Spinal cord (tissue), 10 donors: ENCODE measurements around the gene CSNK1G2. TPM values are rescaled to one million over a fixed set of nuclear protein-coding genes. Genes with fewer than 3 reads are reported as not detected.
A peak's percentile ranks its signal among the peaks of the same experiment; 100 is the strongest.

Experiments
- DNase-seq, 6 donors: peaks; one replicate each; pipeline versions ENCODE4 v3.0.0 to v3.0.0-alpha.2; 2013 to 2015; ENCODE audit warnings: low spot score in 6 of 6, low read depth in 4 of 6
- H3K27ac ChIP-seq: one replicate; pipeline ENCODE4 v1.5.1; 2013; ENCODE audit warnings: low read depth, low read length, control low read depth
- H3K27me3 ChIP-seq: one replicate; pipeline ENCODE4 v1.6.1; 2013; ENCODE audit warnings: low read length; ENCODE audit not compliant: control insufficient read depth, insufficient read depth
- H3K36me3 ChIP-seq: one replicate; pipeline ENCODE4 v1.6.1; 2013; ENCODE audit warnings: low read length; ENCODE audit not compliant: control insufficient read depth, insufficient read depth
- H3K4me1 ChIP-seq: one replicate; pipeline ENCODE4 v1.6.1; 2013; ENCODE audit warnings: low read length; ENCODE audit not compliant: control insufficient read depth, insufficient read depth
- H3K4me3 ChIP-seq: one replicate; pipeline ENCODE4 v1.5.1; 2013; ENCODE audit warnings: low read depth, low read length, control low read depth
- H3K9me3 ChIP-seq: one replicate; pipeline ENCODE4 v1.6.1; 2013; ENCODE audit warnings: low read length; ENCODE audit not compliant: control insufficient read depth, insufficient read depth
- WGBS: methylation state at CpG from one replicate; pipeline ENCODE4 v1.1.5; 2013; ENCODE audit warnings: missing lambda C conversion rate; ENCODE audit not compliant: insufficient coverage; 5-methylcytosine and 5-hydroxymethylcytosine counted together
- polyA plus RNA-seq, 2 donors: library from polyadenylated mRNA; unstranded; fragments of 120-200 nt; gene quantifications; one replicate each; pipeline ENCODE4 v1.2.1, GENCODE V29; 2013; ENCODE audit not compliant: insufficient read length in 2 of 2
- total RNA-seq, 2 donors: library from RNA; depleted of rRNA in 1 of 2; stranded (reverse); fragments of 120-200 nt in 1 of 2; fragments of >200 nt in 1 of 2; gene quantifications; one replicate each; pipeline versions ENCODE4 v1.2.3 to v1.2.4, GENCODE V29; 2013 to 2014
- donor health status: healthy.

CSNK1G2 gene
- total and polyA plus RNA-seq, 4 donors, result 27.8 to 65.6 (median 53.9) TPM

DNA sequence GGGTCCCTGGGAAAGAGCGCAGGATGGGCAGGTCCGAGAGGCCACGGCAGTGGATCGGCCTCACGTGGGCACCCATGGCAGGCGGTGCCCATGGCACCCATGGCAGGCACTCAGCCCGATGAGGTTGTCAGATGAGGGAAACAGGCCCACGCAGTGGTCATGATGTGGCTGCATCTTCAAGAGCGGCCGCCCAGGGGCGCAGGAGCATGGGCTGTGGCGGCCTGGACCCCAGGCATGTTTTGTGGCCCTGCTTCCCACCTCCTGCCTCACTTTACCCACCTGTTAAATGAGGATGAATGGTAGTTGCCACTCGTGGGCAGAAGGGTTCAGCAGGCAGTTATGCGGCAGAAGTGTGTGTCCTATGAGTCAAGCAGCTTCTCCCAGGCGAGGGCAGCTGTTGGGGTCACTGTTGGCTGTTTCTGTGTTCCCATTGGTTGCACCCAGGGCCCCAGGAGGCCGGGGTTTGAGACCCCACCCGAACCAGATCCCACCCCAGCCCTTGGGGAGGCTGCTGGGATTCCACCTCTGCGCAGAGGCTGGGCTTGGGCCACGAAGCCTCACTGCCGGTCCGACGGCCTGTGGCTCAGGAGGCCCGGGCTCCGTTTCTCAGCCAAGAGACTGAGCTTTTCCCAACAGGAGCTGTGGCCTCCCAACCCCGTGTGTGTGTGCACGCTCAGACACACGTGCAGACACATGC, 30.0 kb downstream of the CSNK1G2 start:
- Histone ChIP-seq H3K4me1 (peaks cover 18% of the 10 kb centered on the region), H3K36me3 (peaks cover 64% of the 10 kb centered on the region), H3K27me3 (no peaks in the 10 kb centered on the region), H3K27ac (no peak overlapping the region), H3K9me3 (no peaks in the 10 kb centered on the region), H3K4me3 (no peak overlapping the region)
- DNase-seq, result no peak
- WGBS, result 97% methylated on average over 22 of the region's 27 CpGs

GRCh38 chr19:1974381-1975161, 33.6 kb downstream of the CSNK1G2 start:
- no peak overlapping the region for H3K27ac ChIP-seq
- WGBS, result 95% methylated on average over 26 of the region's 28 CpGs

DNA sequence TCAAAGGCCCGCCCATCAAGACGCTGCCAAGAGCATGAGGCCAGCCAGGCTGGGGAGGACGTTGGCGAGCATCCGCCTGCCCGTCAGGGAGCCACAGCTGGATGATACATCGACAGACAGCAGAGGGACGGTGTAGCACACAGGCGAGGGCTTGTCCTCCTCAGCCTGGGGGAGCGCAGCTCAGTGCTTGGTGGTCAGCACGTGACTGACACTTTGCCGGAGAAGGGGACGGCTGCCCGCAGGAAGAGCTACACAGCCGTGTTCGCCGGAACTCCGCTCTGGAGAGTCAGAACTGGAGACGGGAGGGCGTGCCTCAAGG, 34.1 kb downstream of the CSNK1G2 start:
- H3K27me3 ChIP-seq, result no peaks in the 10 kb centered on the region
- 69% methylated on average over 20 of the region's 20 CpGs for WGBS
- peak in 1 of 6 donors; percentile 64 for DNase-seq
- H3K9me3 ChIP-seq, result no peaks in the 10 kb centered on the region
- peak overlapping the region; percentile 25 for H3K27ac ChIP-seq
- H3K36me3 ChIP-seq, result peaks cover 81% of the 10 kb centered on the region
- H3K4me3 ChIP-seq, result no peak overlapping the region
- H3K4me1 ChIP-seq, result peaks cover 6% of the 10 kb centered on the region

More at GRCh38 chr19:1974381-1975161, 33.6 kb downstream of the CSNK1G2 start:
- no peak for DNase-seq
- Histone ChIP-seq H3K4me1 (peaks cover 6% of the 10 kb centered on the region), H3K9me3 (no peaks in the 10 kb centered on the region), H3K4me3 (no peak overlapping the region), H3K27me3 (no peaks in the 10 kb centered on the region), H3K36me3 (peaks cover 81% of the 10 kb centered on the region)

DNA sequence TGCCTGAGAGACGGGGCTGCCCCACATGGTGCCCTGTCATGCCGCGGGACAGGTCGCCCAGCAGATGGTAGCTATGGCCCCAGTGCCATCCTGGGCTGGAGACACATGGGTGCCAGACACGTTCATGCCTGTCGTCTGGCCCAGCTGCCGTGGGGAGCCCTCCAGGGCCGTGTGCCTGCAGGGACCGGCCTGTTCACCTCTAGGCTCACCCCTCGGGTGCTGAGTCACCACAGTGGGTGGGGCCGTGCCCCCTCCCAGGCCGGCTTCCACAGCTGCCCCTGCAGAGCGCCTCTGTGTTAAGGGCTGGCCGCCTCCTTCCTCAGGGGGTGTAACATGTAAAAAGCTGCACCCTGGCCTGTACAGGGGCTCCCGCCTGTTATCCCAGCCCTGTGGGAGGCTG, 36.1 kb downstream of the CSNK1G2 start:
- H3K4me1 ChIP-seq, result peaks cover 6% of the 10 kb centered on the region
- no peak for DNase-seq
- 92% methylated on average over 15 of the region's 15 CpGs for WGBS
- H3K36me3 ChIP-seq, result peaks cover 83% of the 10 kb centered on the region
- no peak overlapping the region for H3K27ac ChIP-seq
- no peak overlapping the region for H3K4me3 ChIP-seq
- H3K27me3 ChIP-seq, result no peaks in the 10 kb centered on the region
- no peaks in the 10 kb centered on the region for H3K9me3 ChIP-seq

- H3K36me3 ChIP-seq, result peaks cover 92% of the 10 kb centered on the region
Measured at GRCh38 chr19:1978346-1978894, 37.4 kb downstream of the CSNK1G2 start.

GRCh38 chr19:1979017-1979416, 38.0 kb downstream of the CSNK1G2 start:
- Histone ChIP-seq H3K4me3 (no peak overlapping the region), H3K27ac (no peak overlapping the region), H3K27me3 (no peaks in the 10 kb centered on the region), H3K4me1 (peaks cover 6% of the 10 kb centered on the region), H3K36me3 (peaks cover 96% of the 10 kb centered on the region), H3K9me3 (no peaks in the 10 kb centered on the region)
- WGBS, result 97% methylated on average over 27 of the region's 43 CpGs
- no peak for DNase-seq

More at GRCh38 chr19:1978346-1978894, 37.4 kb downstream of the CSNK1G2 start:
- no peak for DNase-seq
- no peak overlapping the region for H3K4me3 ChIP-seq
- peaks cover 6% of the 10 kb centered on the region for H3K4me1 ChIP-seq
- WGBS, result 97% methylated on average over 49 of the region's 51 CpGs
- no peaks in the 10 kb centered on the region for H3K27me3 ChIP-seq
- no peak overlapping the region for H3K27ac ChIP-seq
- no peaks in the 10 kb centered on the region for H3K9me3 ChIP-seq

DNA sequence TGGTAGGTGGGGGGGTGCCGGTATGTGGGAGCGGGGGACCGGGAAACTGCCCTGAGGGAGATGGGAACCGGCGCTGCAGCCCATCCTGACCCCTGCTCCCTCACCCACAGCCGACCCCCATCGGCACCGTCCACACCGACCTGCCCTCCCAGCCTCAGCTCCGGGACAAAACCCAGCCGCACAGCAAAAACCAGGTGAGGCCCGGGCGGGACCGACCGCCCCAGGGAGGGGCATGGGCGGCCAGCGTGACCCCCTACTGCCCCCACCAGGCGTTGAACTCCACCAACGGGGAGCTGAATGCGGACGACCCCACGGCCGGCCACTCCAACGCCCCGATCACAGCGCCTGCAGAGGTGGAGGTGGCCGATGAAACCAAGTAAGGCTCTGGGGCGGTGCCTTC, 38.7 kb downstream of the CSNK1G2 start:
- Histone ChIP-seq H3K36me3 (peaks cover 96% of the 10 kb centered on the region), H3K27ac (no peak overlapping the region)

DNA sequence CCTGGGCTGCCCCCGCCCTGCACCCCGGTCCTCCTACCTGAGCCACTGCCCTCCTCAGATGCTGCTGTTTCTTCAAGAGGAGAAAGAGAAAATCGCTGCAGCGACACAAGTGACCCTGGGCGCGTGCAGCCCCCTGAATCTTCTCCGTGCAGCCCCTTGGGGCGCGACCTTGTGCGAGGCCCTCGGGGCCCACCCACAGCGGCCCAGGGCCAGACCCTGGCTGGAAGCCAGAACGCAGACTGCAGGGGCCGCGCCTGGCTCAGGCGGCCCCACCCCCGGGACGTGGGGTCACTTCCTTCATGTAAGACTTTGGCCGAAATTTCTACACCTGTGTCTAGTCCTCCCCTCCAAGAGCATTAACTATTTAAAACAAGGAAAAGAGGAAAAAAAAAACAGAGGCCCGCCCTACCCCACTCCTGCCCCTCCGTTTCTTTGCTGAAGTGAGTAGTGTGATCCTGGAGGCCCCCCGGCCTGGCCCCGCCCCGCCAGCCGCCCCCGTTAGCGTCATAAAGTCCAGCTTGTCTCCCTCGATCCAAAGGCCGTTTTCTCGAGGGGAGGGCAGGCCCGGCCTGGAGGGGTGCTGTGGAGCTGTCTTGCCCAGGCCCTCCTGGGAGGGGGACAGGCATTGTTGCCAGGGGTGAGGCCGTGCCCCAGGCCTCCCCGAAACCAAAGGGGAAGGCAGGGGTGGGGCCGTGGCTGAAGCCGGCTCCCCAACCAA, 39.3 kb downstream of the CSNK1G2 start:
- Histone ChIP-seq H3K9me3 (no peaks in the 10 kb centered on the region), H3K27ac (peak overlapping the region; percentile 57), H3K4me3 (no peak overlapping the region), H3K27me3 (no peaks in the 10 kb centered on the region), H3K4me1 (peaks cover under 1% of the 10 kb centered on the region), H3K36me3 (peaks cover 96% of the 10 kb centered on the region)
- WGBS, result 84% methylated on average over 29 of the region's 35 CpGs
- DNase-seq, result no peak

More for the DNA sequence above, 38.7 kb downstream of the CSNK1G2 start:
- 92% methylated on average over 12 of the region's 28 CpGs for WGBS
- peaks cover 5% of the 10 kb centered on the region for H3K4me1 ChIP-seq
- no peak overlapping the region for H3K4me3 ChIP-seq
- H3K27me3 ChIP-seq, result no peaks in the 10 kb centered on the region
- no peaks in the 10 kb centered on the region for H3K9me3 ChIP-seq
- no peak for DNase-seq

- DNase-seq, result no peak
- Histone ChIP-seq H3K27me3 (no peaks in the 10 kb centered on the region), H3K4me3 (no peak overlapping the region), H3K27ac (peak overlapping the region; percentile 57), H3K4me1 (no peaks in the 10 kb centered on the region), H3K9me3 (no peaks in the 10 kb centered on the region), H3K36me3 (peaks cover 97% of the 10 kb centered on the region)
- WGBS, result 89% methylated on average over 31 of the region's 31 CpGs
Measured at GRCh38 chr19:1980809-1981181, 39.8 kb downstream of the CSNK1G2 start.
